Measurements from ENCODE around the gene POMGNT2.
"Not testable (repeated sequence)": the region's sequence is repeated elsewhere in the genome, so short reads cannot be mapped to it uniquely, and the experiment has no call there.

The POMGNT2 gene

GRCh38 chr3:43075904-43076661 lies 29.8 kb downstream of the POMGNT2 start:
- no peak for DNase-seq (ENCODE audit: low read depth)

DNA sequence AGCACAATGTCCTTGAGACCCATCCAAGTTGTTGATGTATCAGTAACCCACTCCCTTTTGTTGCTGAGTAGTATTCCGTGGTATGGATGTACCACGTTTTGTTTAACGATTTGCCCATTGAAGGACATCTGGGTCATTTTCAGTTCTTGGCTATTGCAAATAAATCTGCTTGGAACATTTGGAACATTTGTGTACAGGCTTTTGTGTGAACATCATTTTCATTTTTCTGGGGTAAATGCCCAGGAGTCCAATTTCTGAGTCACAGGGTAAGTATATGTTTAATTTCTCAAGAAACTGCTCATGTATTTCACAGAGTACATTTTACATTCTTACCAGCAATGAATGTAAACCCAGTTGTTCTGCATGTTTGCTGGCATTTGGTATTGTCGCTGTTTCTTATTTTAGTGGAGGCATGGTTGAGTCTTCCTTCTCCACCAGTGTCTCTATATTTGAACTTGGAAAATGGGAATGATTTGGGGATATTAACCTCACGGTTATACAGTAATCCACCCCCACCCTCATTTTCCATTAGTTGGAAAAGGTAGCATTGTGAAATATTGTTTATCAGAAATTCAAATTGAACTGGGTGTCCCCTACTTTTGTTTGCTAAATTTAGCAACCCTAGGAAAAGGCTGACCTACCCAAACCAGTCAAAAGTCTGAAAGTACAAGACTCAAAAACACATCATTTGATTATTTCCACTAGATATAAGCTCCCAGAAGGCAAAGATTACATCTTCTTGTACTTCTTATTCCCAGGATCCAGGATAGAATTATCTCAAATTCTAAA lies 30.8 kb downstream of the POMGNT2 start:
- no peak for DNase-seq (ENCODE audit: low read depth)

DNA sequence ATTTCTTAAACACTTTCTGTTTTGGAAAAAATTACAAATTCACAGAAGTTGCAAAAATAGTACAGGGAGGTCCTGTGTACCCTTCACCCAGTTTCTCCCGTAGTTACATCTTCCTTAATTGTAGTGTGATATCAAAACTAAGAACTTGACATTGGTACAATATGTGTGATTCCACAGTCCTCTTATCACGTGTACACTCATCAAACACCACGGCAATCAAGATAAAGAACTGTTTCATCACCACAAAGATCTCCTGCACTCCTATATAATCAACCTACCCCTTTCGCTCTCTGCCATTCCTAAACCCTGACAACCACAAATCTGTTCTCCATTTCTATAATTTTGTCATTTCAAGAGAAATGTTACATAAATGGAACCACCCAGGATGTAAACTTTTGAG lies 31.4 kb downstream of the POMGNT2 start:
- DNase-seq (ENCODE audit: low read depth): no peak

- DNase-seq (ENCODE audit: low read depth): no peak
Measured at GRCh38 chr3:43073836-43074220, 32.1 kb downstream of the POMGNT2 start.

DNA sequence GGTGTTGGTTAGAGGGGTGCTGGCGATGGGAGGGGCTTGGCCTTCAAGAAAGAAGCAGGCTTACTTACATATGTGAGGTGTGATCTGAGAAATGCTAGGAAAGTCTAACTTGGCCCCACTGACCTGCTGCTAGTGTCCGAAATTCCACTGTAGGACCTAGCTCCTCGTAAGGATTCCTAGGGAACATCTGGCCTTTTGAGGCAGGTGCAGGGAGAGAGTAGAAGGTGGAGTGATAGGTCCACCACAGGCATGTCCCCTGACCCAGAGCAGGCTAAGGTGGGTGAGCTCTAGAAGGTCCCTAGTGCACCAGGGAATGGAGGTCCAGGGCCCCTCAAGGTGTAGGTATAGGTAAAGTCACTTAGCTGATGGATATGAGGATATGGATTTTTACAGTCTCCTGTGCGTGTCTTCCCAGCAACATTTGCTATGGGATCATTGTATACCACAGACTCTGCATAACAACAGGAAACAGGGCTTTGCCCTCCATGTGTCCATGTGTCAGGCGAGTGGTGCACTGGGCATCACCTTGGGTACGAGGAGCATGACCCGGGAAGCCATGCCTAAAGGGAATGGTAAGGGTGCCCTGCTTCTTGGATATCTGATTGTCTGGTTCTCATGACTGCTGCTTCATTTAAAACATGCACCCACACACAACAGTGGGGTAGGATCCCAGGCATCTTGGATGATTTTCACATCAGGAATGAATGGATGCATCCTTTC lies 32.6 kb downstream of the POMGNT2 start:
- no peak for DNase-seq (ENCODE audit: low read depth)

DNA sequence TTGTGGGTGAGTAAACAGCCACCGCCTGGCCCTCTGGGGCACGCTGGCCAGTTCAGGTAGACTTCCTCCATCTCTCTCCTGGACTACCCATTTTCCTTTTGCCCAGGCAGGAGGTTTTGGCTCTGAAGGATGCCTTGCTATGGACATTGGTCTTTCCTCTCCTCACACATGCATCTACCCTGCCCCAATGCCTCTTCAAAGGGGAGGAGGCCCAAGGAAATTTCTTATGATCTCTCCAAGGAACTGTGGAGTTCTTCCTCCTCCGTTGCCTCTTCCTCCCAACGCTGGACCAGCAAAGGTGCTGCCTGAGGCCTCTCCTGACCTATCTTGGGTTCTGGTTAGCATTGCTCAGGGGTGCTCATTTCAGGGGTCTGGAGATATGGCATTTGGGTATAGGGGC lies 33.5 kb downstream of the POMGNT2 start:
- no peak for DNase-seq (ENCODE audit: low read depth)

- DNase-seq (ENCODE audit: low read depth): no peak
Measured at GRCh38 chr3:43071313-43071893, 34.5 kb downstream of the POMGNT2 start.

GRCh38 chr3:43070670-43071069 lies 35.2 kb downstream of the POMGNT2 start:
- DNase-seq (ENCODE audit: low read depth): not testable (repeated sequence)

DNA sequence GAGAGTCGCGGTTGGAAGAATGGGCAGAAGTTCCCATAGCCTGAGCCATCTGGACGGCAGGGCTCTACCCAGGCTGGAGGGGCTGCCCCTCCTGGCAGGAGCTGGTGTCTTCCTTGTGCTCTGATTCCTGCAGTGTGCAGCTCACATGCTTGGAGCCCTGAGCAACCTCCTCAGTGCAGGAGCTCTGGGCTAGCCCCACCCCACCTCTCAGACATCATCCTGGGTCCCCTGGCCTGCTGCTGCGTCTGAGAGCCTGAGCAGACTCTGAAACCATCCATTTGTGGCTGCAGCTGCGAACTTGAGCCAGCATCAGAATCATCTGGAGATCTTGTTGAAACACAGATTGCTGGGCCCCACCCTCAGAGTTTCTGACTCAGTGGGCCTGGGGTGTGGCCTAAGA lies 42.8 kb downstream of the POMGNT2 start:
- no peak for DNase-seq (ENCODE audit: low read depth)

- peak; percentile 39 for DNase-seq (ENCODE audit: low read depth)
Measured at GRCh38 chr3:43062564-43063040, 43.3 kb downstream of the POMGNT2 start.

- DNase-seq (ENCODE audit: low read depth): no peak
Measured at GRCh38 chr3:43062040-43062563, 43.8 kb downstream of the POMGNT2 start.

DNA sequence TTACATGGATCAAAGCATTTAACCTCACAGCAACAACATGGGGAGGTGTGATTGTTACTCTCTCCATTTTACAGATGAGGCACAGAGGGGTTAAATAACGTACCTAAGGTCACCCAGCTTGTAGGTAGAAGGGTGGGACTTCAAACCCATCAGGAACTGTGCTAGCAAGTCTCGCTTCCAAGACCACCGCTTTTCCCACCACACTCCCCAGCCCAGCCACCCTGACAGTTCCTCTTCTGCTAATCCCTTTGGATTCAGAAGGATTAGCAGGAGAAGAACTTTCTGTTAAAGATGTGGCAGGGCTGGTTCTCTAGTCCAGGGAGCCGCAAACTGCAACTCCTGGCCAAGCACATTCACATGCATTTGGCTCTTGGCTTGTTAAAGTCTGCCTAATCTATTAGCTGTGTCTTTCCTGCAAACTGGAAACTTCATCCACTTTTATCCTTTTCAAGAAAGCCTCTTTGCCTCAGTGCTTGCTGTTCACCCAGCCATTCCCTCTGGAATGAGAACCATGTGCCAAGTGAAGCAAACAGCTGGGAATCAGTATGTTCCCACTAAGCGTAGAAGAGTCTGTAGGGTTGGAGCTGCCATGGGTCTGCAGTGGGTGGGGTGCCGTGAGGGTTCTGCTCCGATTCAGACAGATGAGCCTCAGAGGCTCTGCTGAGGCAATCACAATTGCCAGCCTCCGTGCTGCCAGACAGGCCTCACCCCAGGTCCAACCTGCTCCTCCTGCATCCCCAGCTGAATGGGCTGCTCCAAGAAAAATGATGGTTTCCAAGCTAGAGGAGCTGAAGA lies 44.6 kb downstream of the POMGNT2 start:
- DNase-seq (ENCODE audit: low read depth): no peak

GRCh38 chr3:43059456-43059855 lies 46.4 kb downstream of the POMGNT2 start:
- no peak for DNase-seq (ENCODE audit: low read depth)

DNA sequence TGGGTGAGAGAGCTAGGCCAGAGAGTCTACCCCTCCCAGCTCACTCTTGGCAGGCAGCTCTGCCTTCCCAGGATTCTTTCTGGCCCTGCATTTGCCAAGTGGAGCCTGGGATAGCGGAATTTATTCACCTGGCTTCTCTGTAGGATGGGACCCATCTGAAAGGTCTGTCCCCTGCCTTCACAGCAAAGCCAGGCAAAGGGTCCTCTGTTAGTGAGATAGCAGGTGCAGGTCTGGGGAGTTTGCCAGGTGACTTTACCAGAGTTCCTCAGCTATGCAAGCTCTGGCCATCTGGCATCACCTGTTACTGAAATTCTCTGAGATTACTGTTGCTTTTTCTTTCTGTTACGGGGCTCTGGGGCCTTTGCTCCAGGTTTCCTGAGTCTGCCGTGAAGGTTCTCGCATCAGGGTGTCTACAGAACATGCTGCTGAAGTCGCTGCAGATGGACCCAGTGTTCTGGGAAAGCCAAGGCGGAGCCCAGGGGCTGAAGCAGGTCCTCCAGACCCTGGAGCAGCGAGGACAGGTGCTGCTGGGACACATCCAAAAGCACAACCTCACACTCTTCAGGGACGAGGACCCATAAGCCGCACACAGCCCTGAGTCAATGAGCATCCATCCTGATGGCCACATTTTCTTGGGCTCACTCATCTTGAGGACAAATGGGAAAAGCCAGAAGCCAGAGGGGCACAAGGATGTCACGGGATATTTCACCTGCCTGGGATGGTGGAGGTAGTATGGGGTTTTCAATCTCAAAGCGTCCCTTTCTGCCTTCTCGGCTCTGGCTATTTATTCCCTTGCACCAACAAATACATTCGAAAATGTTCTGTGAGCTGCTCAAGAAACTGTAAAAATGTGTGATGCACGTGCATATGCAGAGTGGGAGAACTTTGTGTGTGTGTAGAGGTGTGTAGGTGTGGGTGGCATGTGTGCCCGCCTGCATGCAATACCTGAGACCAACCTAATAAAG lies 49.8 kb downstream of the POMGNT2 start:
- DNase-seq (ENCODE audit: low read depth): no peak

DNA sequence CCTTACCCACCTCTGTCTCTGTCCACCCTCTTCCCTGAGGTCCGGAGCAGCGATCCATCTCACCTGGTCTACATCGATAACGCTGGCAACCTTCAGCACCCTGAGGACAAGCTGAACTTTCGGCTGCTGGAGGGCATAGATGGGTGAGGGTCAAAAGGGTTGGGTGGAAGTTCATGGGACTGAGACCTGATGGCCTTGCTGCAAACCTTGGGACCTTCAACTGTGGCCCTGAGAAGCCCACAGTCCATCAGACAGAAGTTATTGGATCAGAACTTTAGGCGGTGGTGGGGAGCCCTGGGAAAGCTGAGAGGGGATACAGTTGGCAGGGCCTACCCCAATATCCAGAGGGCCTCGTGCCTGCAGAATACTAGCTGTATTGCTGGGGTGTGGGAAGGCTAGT lies 50.5 kb downstream of the POMGNT2 start:
- no peak for DNase-seq (ENCODE audit: low read depth)

GRCh38 chr3:43054754-43055153 lies 51.1 kb downstream of the POMGNT2 start:
- no peak for DNase-seq (ENCODE audit: low read depth)

DNA sequence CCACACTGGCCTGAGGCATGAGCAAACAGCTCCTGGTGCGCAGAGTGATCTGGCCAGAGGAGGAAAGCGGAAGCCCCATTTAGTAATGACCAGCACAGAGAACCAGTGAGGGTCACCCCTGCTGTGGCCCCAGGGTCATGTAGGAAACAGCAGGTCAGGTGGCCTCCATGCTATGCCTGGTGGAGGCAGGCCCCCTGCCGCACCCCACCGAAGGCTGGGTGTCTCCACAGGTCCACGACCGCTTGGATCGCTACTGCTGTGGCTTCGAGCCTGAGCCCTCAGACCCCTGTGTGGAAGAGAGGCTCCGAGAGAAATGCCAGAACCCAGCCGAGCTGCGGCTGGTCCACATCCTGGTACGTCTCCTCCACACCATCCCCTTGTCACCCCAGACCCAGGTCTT lies 52.6 kb downstream of the POMGNT2 start:
- no peak for DNase-seq (ENCODE audit: low read depth)

DNA sequence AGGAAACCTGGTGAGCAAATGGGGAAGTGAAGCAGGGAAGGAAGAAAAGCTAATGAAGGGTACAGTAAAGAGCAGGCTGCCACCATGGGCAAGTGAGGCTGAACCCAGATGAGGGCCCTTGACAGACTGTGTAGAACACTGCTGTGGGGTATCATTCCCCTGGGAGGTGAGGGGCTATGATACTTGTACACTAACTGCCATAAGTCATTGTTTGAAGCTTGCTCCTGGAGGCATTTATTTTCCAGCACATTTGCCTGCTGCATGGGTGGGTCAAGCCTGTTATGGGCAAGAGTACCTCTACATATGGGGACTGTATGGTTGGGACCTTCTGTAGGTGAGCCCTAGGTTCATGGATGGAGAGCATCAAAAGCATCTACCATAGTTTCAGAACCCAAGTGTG lies 57.4 kb downstream of the POMGNT2 start:
- no peak for DNase-seq (ENCODE audit: low read depth)

DNA sequence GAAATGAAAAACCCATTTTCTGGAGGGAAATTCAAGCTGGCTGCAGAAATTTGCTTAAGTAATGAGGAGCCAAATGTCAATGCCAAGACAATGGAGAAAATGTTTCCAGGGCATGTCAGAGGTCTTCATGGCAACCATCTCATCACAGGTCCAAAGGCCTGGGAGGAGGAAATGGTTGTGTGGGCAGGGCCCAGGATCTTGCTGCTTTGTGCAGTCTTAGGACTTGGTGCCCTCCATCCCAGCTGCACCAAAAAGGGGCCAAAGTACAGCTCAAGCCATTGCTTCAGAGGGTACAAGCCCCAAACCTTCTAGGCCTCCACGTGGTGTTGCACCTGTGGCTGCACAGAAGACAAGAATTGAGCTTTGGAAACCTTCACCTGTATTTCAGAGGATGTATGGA lies 59.3 kb downstream of the POMGNT2 start:
- DNase-seq (ENCODE audit: low read depth): no peak

DNA sequence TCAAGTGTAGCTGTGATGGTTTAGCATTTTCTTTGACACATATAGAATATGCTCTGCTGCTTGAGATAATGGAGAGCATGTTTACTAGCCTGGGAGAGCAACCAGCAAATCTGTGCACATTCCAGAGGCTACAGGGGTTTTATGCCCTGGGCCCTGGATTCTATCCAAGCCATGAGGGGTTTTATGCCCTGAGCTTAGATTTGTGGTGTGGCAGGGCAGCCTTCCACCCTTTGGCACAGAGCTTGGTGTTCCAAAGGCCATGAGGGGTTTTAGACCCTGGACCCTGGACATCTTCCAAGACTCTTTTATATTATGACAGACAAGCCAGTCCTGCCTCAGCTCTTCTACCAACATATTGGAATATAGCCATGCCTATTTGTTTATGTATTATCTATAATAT lies 60.8 kb downstream of the POMGNT2 start:
- DNase-seq (ENCODE audit: low read depth): not testable (repeated sequence)
